ENCODE data around the gene INS.

Gene INS

GRCh38 chr11:2132246-2132645, 28.8 kb downstream of the INS start:
- DNase-seq (ENCODE audit: low spot score), result no peak
- no peak for TF ChIP-seq CTCF (IDR thresholded peaks at IDR 0.05; ENCODE audit: extremely low read depth, insufficient read depth, missing control alignments)
- in situ Hi-C loops (cut with MboI; ENCODE audit: low pct_unique_long_range_greater_than_20kb, low sequenced_read_pairs, unreplicated experiment), result no loop called here

GRCh38 chr11:2131371-2132236, 29.4 kb downstream of the INS start:
- DNase-seq (ENCODE audit: low spot score), result no peak
- no peak for TF ChIP-seq CTCF (IDR thresholded peaks at IDR 0.05; ENCODE audit: extremely low read depth, insufficient read depth, missing control alignments)
- in situ Hi-C loops (cut with MboI; ENCODE audit: low pct_unique_long_range_greater_than_20kb, low sequenced_read_pairs, unreplicated experiment), result no loop called here

DNA sequence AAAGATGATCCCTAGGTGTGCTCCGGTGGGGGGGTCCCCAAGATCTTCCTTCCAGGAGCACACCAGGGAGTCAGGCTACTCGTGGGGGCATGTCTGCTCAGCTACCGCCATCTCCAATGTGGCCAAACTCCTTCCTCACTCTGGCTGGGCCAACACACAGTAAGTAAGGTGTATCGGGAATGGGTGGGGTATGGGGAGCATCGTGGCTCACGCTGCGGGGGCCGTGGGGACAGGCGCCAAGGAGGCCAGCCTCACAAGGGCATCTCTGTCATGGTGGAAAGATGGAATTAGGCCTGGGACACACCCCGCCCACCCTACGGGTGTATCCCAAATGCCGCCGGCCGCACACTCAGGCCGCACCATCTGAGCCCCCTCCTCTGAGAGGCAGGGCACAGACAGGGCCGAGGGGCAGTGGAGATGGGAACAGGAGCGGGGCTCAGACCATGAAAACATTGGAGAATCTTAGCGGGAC, 30.1 kb downstream of the INS start:
- in situ Hi-C loops (cut with MboI; ENCODE audit: low pct_unique_long_range_greater_than_20kb, low sequenced_read_pairs, unreplicated experiment), result no loop called here
- DNase-seq (ENCODE audit: low spot score), result no peak
- TF ChIP-seq CTCF (IDR thresholded peaks at IDR 0.05; ENCODE audit: extremely low read depth, insufficient read depth, missing control alignments), result no peak

- in situ Hi-C loops (cut with MboI; ENCODE audit: low pct_unique_long_range_greater_than_20kb, low sequenced_read_pairs, unreplicated experiment), result no loop called here
- TF ChIP-seq CTCF (IDR thresholded peaks at IDR 0.05; ENCODE audit: extremely low read depth, insufficient read depth, missing control alignments), result no peak
These were observed 31.2 kb downstream of the INS start for GRCh38 chr11:2129699-2130366.

DNA sequence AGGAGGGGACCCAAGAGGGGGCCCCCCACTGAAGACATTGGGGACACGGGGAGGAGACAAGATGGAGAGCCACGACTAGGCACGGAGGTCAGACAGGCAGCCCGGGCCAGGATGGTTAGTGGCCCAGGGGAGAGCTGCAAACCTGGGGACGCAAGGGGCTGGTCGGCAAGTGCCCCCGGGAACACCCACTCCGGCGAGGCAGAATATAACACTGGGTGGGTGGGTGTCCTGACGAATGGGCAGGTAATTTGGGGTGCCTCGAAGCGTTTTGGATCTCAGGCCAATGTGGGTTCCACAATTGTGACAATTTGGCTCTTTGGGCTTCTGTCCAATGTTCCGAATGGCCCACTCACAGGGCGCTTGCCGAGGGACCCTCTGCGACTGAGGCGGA, 31.7 kb downstream of the INS start:
- in situ Hi-C loops (cut with MboI; ENCODE audit: low pct_unique_long_range_greater_than_20kb, low sequenced_read_pairs, unreplicated experiment), result no loop called here
- TF ChIP-seq CTCF (IDR thresholded peaks at IDR 0.05; ENCODE audit: extremely low read depth, insufficient read depth, missing control alignments), result no peak
- no peak for DNase-seq (ENCODE audit: low spot score)

More at GRCh38 chr11:2129699-2130366, 31.2 kb downstream of the INS start:
- DNase-seq (ENCODE audit: low spot score), result no peak

- in situ Hi-C loops (cut with MboI; ENCODE audit: low pct_unique_long_range_greater_than_20kb, low sequenced_read_pairs, unreplicated experiment), result no loop called here
- DNase-seq (ENCODE audit: low spot score), result no peak
These were observed 32.3 kb downstream of the INS start for GRCh38 chr11:2128511-2129307.

More at GRCh38 chr11:2128511-2129307, 32.3 kb downstream of the INS start:
- no peak for TF ChIP-seq CTCF (IDR thresholded peaks at IDR 0.05; ENCODE audit: extremely low read depth, insufficient read depth, missing control alignments)

Data from GM13977 (cell line).